Measurements from ENCODE around the gene TNNI3. TPM values are rescaled to one million over a fixed set of nuclear protein-coding genes. Genes with fewer than 3 reads are reported as not detected.
"Not testable (repeated sequence)": the region's sequence is repeated elsewhere in the genome, so short reads cannot be mapped to it uniquely, and the experiment has no call there.

TNNI3 gene
- total and polyA plus RNA-seq, 4 donors: 1.2 to 4.8 (median 3.3) TPM

DNA sequence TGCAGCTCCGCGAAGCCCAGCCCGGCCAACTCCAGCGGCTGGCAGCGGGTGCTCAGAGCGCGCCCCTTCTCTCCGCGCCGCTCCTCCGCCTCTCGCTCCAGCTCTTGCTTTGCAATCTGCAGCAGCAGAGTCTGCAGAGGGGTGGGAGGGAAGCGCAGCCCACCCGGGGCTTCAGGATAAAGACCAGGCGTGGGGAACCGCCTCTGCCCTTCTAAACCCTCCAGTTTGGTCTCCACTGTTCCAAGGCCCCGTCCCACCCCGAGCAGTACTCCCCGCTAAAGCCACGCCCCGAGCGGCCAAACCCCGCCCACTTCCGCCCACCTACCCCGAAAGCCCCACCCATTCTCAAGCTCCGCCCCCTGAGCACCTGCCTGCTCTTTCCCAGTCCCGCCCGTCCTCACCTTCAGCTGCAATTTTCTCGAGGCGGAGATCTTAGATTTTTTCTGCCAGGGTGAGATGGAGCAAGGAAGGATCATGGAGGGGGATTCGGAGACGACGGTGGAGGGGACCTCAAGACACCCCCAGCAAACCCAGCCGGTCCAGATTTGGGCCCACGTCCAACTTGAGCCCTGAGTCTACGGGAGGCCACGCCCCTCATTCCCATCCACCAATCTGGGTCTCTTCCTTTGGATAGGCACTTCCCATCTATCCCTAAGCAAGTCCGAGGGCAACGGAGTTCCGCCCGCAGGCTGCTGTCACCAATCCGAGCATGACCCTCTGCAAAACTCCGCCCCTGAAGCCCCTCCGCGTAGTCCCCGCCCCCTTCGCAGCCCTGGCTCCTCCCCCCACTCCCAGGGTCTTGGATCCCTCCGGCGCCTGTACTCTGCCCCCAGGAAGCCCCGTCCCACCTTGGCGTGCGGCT lies 1.1 kb downstream of the TNNI3 start:
- Histone ChIP-seq H3K4me1 (ENCODE audit: control insufficient read depth in 5 of 5, insufficient read depth in 5 of 5, low read length in 5 of 5) (peaks cover 0 to 2% (median 0%) of the 10 kb centered on the region in 5 donors), H3K9me3 (ENCODE audit: control insufficient read depth in 4 of 4, insufficient read depth in 3 of 4, low read length in 3 of 4) (peaks cover 0 to 6% (median 0%) of the 10 kb centered on the region in 4 donors), H3K36me3 (ENCODE audit: control insufficient read depth in 4 of 4, insufficient read depth in 4 of 4, low read length in 4 of 4) (no peaks in the 10 kb centered on the region), H3K9ac (ENCODE audit: insufficient read depth in 1 of 2, low read length in 2 of 2) (no peak overlapping the region), H3K27ac (ENCODE audit: low read depth in 1 of 2, low read length in 1 of 2) (peak overlapping the region in 1 of 2 donors; percentile 97), H3K4me3 (no peak overlapping the region), H3K27me3 (ENCODE audit: control insufficient read depth in 3 of 3, insufficient read depth in 3 of 3, low read length in 2 of 3) (peaks cover 6 to 36% (median 15%) of the 10 kb centered on the region in 3 donors)
- WGBS, 2 donors: 5 to 6% methylated on average over 50 to 52 of the region's 52 CpGs
- DNase-seq: no peak
- TF ChIP-seq, protein P1, sequence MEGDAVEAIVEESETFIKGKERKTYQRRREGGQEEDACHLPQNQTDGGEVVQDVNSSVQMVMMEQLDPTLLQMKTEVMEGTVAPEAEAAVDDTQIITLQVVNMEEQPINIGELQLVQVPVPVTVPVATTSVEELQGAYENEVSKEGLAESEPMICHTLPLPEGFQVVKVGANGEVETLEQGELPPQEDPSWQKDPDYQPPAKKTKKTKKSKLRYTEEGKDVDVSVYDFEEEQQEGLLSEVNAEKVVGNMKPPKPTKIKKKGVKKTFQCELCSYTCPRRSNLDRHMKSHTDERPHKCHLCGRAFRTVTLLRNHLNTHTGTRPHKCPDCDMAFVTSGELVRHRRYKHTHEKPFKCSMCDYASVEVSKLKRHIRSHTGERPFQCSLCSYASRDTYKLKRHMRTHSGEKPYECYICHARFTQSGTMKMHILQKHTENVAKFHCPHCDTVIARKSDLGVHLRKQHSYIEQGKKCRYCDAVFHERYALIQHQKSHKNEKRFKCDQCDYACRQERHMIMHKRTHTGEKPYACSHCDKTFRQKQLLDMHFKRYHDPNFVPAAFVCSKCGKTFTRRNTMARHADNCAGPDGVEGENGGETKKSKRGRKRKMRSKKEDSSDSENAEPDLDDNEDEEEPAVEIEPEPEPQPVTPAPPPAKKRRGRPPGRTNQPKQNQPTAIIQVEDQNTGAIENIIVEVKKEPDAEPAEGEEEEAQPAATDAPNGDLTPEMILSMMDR (IDR thresholded peaks at IDR 0.05; ENCODE audit: control extremely low read depth, extremely low read depth): no peak
- no peak for ATAC-seq (ENCODE audit: insufficient read depth, low FRiP score)

- H3K4me3 ChIP-seq; H3K4me1 ChIP-seq (ENCODE audit: control insufficient read depth in 5 of 5, insufficient read depth in 5 of 5, low read length in 5 of 5); ATAC-seq (ENCODE audit: insufficient read depth, low FRiP score); DNase-seq; H3K9ac ChIP-seq (ENCODE audit: insufficient read depth in 1 of 2, low read length in 2 of 2); H3K36me3 ChIP-seq (ENCODE audit: control insufficient read depth in 4 of 4, insufficient read depth in 4 of 4, low read length in 4 of 4); H3K9me3 ChIP-seq (ENCODE audit: control insufficient read depth in 4 of 4, insufficient read depth in 3 of 4, low read length in 3 of 4): not testable (repeated sequence)
- Histone ChIP-seq H3K27ac (ENCODE audit: low read depth in 1 of 2, low read length in 1 of 2) (peak overlapping the region in 1 of 2 donors; percentile 36), H3K27me3 (ENCODE audit: control insufficient read depth in 3 of 3, insufficient read depth in 3 of 3, low read length in 2 of 3) (peaks cover 5 to 30% (median 11%) of the 10 kb centered on the region in 3 donors)
- WGBS, 2 donors: 4% methylated on average over 5 of the region's 5 CpGs
These were observed 1.7 kb downstream of the TNNI3 start for GRCh38 chr19:55155784-55156183.

DNA sequence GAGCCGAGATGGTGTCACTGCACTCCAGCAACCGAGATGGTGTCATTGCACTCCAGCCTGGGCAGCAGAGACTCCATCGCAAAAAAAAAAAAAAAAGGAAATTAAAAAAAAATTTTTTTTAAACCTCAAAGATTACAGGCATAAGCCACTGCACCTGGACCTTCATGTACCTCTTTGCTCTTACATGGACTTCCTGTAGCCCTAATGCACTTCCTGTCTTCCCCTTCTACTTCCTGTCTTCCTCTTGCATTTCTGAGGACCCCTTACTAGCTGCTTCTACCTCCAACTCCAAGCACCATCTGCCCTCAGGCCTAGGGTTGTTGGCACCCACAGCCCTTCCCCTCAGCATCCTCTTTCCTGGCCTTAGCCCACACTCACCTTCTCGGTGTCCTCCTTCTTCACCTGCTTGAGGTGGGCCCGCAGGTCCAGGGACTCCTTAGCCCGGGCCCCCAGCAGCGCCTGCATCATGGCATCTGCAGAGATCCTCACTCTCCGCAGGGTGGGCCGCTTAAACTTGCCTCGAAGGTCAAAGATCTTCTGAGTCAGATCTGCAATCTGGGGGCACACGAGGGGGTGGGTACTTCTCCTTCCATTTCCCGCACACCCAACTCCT lies 3.8 kb downstream of the TNNI3 start:
- no peaks in the 10 kb centered on the region for H3K36me3 ChIP-seq (ENCODE audit: control insufficient read depth in 4 of 4, insufficient read depth in 4 of 4, low read length in 4 of 4)
- ATAC-seq (ENCODE audit: insufficient read depth, low FRiP score) (no peak), DNase-seq (no peak)
- no peak overlapping the region for H3K9ac ChIP-seq (ENCODE audit: insufficient read depth in 1 of 2, low read length in 2 of 2)
- H3K27ac ChIP-seq (ENCODE audit: low read depth in 1 of 2, low read length in 1 of 2): no peak overlapping the region
- TF ChIP-seq, protein P1 (IDR thresholded peaks at IDR 0.05; ENCODE audit: control extremely low read depth, extremely low read depth): no peak
- no peak overlapping the region for H3K4me3 ChIP-seq
- peaks cover 5 to 37% (median 12%) of the 10 kb centered on the region in 3 donors for H3K27me3 ChIP-seq (ENCODE audit: control insufficient read depth in 3 of 3, insufficient read depth in 3 of 3, low read length in 2 of 3)
- peaks cover 0 to 6% (median 0%) of the 10 kb centered on the region in 4 donors for H3K9me3 ChIP-seq (ENCODE audit: control insufficient read depth in 4 of 4, insufficient read depth in 3 of 4, low read length in 3 of 4)
- WGBS, 2 donors: 82 to 87% methylated on average over 12 of the region's 12 CpGs
- peaks cover 0 to 2% (median 0%) of the 10 kb centered on the region in 5 donors for H3K4me1 ChIP-seq (ENCODE audit: control insufficient read depth in 5 of 5, insufficient read depth in 5 of 5, low read length in 5 of 5)

GRCh38 chr19:55152017-55152416 lies 5.5 kb downstream of the TNNI3 start:
- Histone ChIP-seq H3K9ac (ENCODE audit: insufficient read depth in 1 of 2, low read length in 2 of 2) (no peak overlapping the region), H3K9me3 (ENCODE audit: control insufficient read depth in 4 of 4, insufficient read depth in 3 of 4, low read length in 3 of 4) (peaks cover 0 to 6% (median 0%) of the 10 kb centered on the region in 4 donors), H3K4me1 (ENCODE audit: control insufficient read depth in 5 of 5, insufficient read depth in 5 of 5, low read length in 5 of 5) (peaks cover 0 to 2% (median 0%) of the 10 kb centered on the region in 5 donors), H3K4me3 (no peak overlapping the region), H3K36me3 (ENCODE audit: control insufficient read depth in 4 of 4, insufficient read depth in 4 of 4, low read length in 4 of 4) (no peaks in the 10 kb centered on the region), H3K27me3 (ENCODE audit: control insufficient read depth in 3 of 3, insufficient read depth in 3 of 3, low read length in 2 of 3) (peaks cover 5 to 32% (median 10%) of the 10 kb centered on the region in 3 donors), H3K27ac (ENCODE audit: low read depth in 1 of 2, low read length in 1 of 2) (peak overlapping the region in 1 of 2 donors; percentile 17)
- ATAC-seq (ENCODE audit: insufficient read depth, low FRiP score) (no peak), DNase-seq (no peak)
- TF ChIP-seq, protein P1 (IDR thresholded peaks at IDR 0.05; ENCODE audit: control extremely low read depth, extremely low read depth): no peak

Data from lung (tissue), 12 donors.